Measurements from ENCODE around the gene PTPRJ. TPM values are rescaled to one million over a fixed set of nuclear protein-coding genes. Genes with fewer than 3 reads are reported as not detected.

Gene PTPRJ
- total and polyA plus RNA-seq, 2 donors (not counting 1 experiment from before 2014, with no cell fraction given) = 5.3 to 5.8 TPM

- Histone ChIP-seq H3K27ac (ENCODE audit: insufficient read depth, low read length) (peak overlapping the region; percentile 92), H3K4me3 (replicated peaks in 1 of 4; ENCODE audit: control extremely low read depth in 1 of 4, insufficient read depth in 1 of 4, low read depth in 3 of 4, low read length in 4 of 4) (peak overlapping the region in 1 of 4 experiments; percentile 29), H3K9me3 (ENCODE audit: control insufficient read depth, insufficient read depth, low read depth, low read length) (no peaks in the 10 kb centered on the region), H3K36me3 (ENCODE audit: control insufficient read depth, insufficient read depth, low read length) (no peaks in the 10 kb centered on the region), H2AFZ (ENCODE audit: low read length) (no peak overlapping the region), H3K4me2 (ENCODE audit: extremely low read depth, insufficient read depth, low read length) (peak overlapping the region; percentile 87), H3K27me3 (ENCODE audit: control insufficient read depth, insufficient read depth, low read length) (no peaks in the 10 kb centered on the region), H4K20me1 (ENCODE audit: control insufficient read depth, extremely low read depth, insufficient read depth, low read length) (no peaks in the 10 kb centered on the region), H3K9ac (ENCODE audit: insufficient read depth, low read length) (peak overlapping the region; percentile 48), H3K79me2 (ENCODE audit: control insufficient read depth, insufficient read depth, low read length) (no peaks in the 10 kb centered on the region), H3K4me1 (ENCODE audit: control insufficient read depth, extremely low read depth, insufficient read depth, low read length) (peaks cover 16% of the 10 kb centered on the region)
- TF ChIP-seq CTCF (conservative IDR thresholded peaks at IDR 0.05 in 1 of 2, IDR thresholded peaks at IDR 0.05 in 1 of 2; ENCODE audit: low read depth in 1 of 2, low read length in 2 of 2) (no peak), EZH2 (IDR thresholded peaks at IDR 0.05; ENCODE audit: low read length, missing control alignments) (no peak)
- DNase-seq (ENCODE audit: low read depth in 2 of 2) = peak; percentile 98 to 99
Measured at GRCh38 chr11:48063424-48063978, 83.1 kb downstream of the PTPRJ start.

- Histone ChIP-seq H4K20me1 (ENCODE audit: control insufficient read depth, extremely low read depth, insufficient read depth, low read length) (no peaks in the 10 kb centered on the region), H3K36me3 (ENCODE audit: control insufficient read depth, insufficient read depth, low read length) (no peaks in the 10 kb centered on the region), H3K79me2 (ENCODE audit: control insufficient read depth, insufficient read depth, low read length) (no peaks in the 10 kb centered on the region), H3K4me1 (ENCODE audit: control insufficient read depth, extremely low read depth, insufficient read depth, low read length) (peaks cover 16% of the 10 kb centered on the region), H3K9ac (ENCODE audit: insufficient read depth, low read length) (peak overlapping the region; percentile 48), H2AFZ (ENCODE audit: low read length) (no peak overlapping the region), H3K4me3 (replicated peaks in 1 of 4; ENCODE audit: control extremely low read depth in 1 of 4, insufficient read depth in 1 of 4, low read depth in 3 of 4, low read length in 4 of 4) (peak overlapping the region in 3 of 4 experiments; percentile 29 to 41 (median 30)), H3K9me3 (ENCODE audit: control insufficient read depth, insufficient read depth, low read depth, low read length) (no peaks in the 10 kb centered on the region), H3K27me3 (ENCODE audit: control insufficient read depth, insufficient read depth, low read length) (no peaks in the 10 kb centered on the region), H3K4me2 (ENCODE audit: extremely low read depth, insufficient read depth, low read length) (peak overlapping the region; percentile 87), H3K27ac (ENCODE audit: insufficient read depth, low read length) (peak overlapping the region; percentile 92)
- TF ChIP-seq EZH2 (IDR thresholded peaks at IDR 0.05; ENCODE audit: low read length, missing control alignments) = no peak
- TF ChIP-seq CTCF (conservative IDR thresholded peaks at IDR 0.05 in 1 of 2, IDR thresholded peaks at IDR 0.05 in 1 of 2; ENCODE audit: low read depth in 1 of 2, low read length in 2 of 2) = no peak
- peak; percentile 58 to 89 for DNase-seq (ENCODE audit: low read depth in 2 of 2)
Measured at GRCh38 chr11:48064306-48064705, 83.9 kb downstream of the PTPRJ start.

GRCh38 chr11:48066881-48067800 is 86.8 kb downstream of the PTPRJ start:
- no peak overlapping the region for H3K4me2 ChIP-seq (ENCODE audit: extremely low read depth, insufficient read depth, low read length)
- TF ChIP-seq EZH2 (IDR thresholded peaks at IDR 0.05; ENCODE audit: low read length, missing control alignments) (no peak), CTCF (conservative IDR thresholded peaks at IDR 0.05 in 1 of 2, IDR thresholded peaks at IDR 0.05 in 1 of 2; ENCODE audit: low read depth in 1 of 2, low read length in 2 of 2) (no peak)
- H4K20me1 ChIP-seq (ENCODE audit: control insufficient read depth, extremely low read depth, insufficient read depth, low read length) = no peaks in the 10 kb centered on the region
- H3K27ac ChIP-seq (ENCODE audit: insufficient read depth, low read length) = no peak overlapping the region
- H3K36me3 ChIP-seq (ENCODE audit: control insufficient read depth, insufficient read depth, low read length) = no peaks in the 10 kb centered on the region
- peak in 1 of 2 donors; percentile 85 for DNase-seq (ENCODE audit: low read depth in 2 of 2)
- peaks cover 12% of the 10 kb centered on the region for H3K4me1 ChIP-seq (ENCODE audit: control insufficient read depth, extremely low read depth, insufficient read depth, low read length)
- no peak overlapping the region for H3K4me3 ChIP-seq (replicated peaks in 1 of 4; ENCODE audit: control extremely low read depth in 1 of 4, insufficient read depth in 1 of 4, low read depth in 3 of 4, low read length in 4 of 4)
- no peak overlapping the region for H3K9ac ChIP-seq (ENCODE audit: insufficient read depth, low read length)
- H3K27me3 ChIP-seq (ENCODE audit: control insufficient read depth, insufficient read depth, low read length) = no peaks in the 10 kb centered on the region
- H2AFZ ChIP-seq (ENCODE audit: low read length) = no peak overlapping the region
- no peaks in the 10 kb centered on the region for H3K9me3 ChIP-seq (ENCODE audit: control insufficient read depth, insufficient read depth, low read depth, low read length)
- H3K79me2 ChIP-seq (ENCODE audit: control insufficient read depth, insufficient read depth, low read length) = no peaks in the 10 kb centered on the region
